ENCODE measurements around the gene ASCL5. TPM values are rescaled to one million over a fixed set of nuclear protein-coding genes. Genes with fewer than 3 reads are reported as not detected.

ASCL5 gene
- total RNA-seq, 1 experiment from 2014 or later, result not detected

DNA sequence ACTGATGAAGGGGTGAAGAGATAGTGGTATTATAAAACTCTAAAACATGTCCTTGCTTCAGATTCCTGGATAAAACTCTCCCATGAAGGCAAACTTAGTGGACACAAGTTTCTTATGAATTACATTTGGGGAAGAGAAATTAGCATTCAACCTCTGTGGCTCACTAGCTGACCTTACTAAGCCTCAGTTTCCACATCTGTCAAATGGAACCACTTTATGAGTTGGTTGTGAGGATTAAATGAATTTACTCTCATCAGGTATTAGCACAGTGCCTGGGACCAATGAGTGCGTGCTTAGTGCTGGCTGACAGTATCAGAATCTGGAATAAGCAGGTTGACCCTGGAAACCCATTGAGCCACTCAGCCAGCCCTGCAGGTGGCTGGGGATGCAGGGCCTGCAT, 17.3 kb downstream of the ASCL5 start:
- DNase-seq (ENCODE audit: low spot score), result no peak
- BruUV-seq (replicated peaks), result no TSS peak
- no peaks in the 10 kb centered on the region for H3K9me3 ChIP-seq (ENCODE audit: low read depth, low read length, poor library complexity, severe bottlenecking)
- no peak overlapping the region for H3K4me3 ChIP-seq (ENCODE audit: low read depth, low read length, poor library complexity, severe bottlenecking)
- H3K36me3 ChIP-seq (ENCODE audit: insufficient read depth, low read length, poor library complexity, severe bottlenecking), result no peaks in the 10 kb centered on the region
- no peak overlapping the region for H3K27ac ChIP-seq (ENCODE audit: low read depth, low read length, poor library complexity, severe bottlenecking)
- ChIA-PET CTCF (no interaction called here), POLR2A (ENCODE audit: low non-redundant PET) (no interaction called here)
- intact Hi-C loops (cut with micrococcal nuclease; ENCODE audit: unreplicated experiment), result loop anchor here (10.0 kb wide), 1 partner anchor 555 kb away; no protein-coding TSS in a partner anchor
- peaks cover 3% of the 10 kb centered on the region for H3K4me1 ChIP-seq (ENCODE audit: insufficient read depth, low read length, poor library complexity, severe bottlenecking)
- no peaks in the 10 kb centered on the region for H3K27me3 ChIP-seq (replicated peaks; ENCODE audit: insufficient read depth, low read depth, low read length, poor library complexity)
- TF ChIP-seq EZH2 (IDR thresholded peaks at IDR 0.05; ENCODE audit: borderline replicate concordance, low read depth, low read length, poor library complexity, severe bottlenecking) (no peak), CTCF (conservative IDR thresholded peaks at IDR 0.05; ENCODE audit: low read depth, low read length) (no peak)

DNA sequence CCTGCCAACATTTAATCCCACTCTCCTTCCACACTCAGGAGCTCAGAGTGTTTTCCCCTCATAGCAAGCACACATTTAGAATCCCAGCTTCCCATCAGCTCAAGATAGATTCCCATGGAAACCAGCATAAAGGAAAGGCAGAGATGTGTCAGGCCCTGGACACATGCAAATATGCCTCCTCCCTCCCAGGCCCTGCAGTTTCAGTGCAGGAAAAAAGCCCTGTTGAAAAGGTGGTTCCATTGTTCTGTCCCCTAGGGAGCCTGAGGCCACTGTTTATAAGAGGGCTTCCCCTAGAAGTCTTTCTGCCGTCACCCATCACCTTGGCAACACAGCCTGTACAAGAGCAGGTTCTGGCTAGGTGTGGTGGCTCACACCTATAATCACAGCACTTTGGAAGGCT, 18.4 kb downstream of the ASCL5 start:
- intact Hi-C loops (cut with micrococcal nuclease; ENCODE audit: unreplicated experiment), result no loop called here
- Histone ChIP-seq H3K4me3 (ENCODE audit: low read depth, low read length, poor library complexity, severe bottlenecking) (no peak overlapping the region), H3K27me3 (replicated peaks; ENCODE audit: insufficient read depth, low read depth, low read length, poor library complexity) (no peaks in the 10 kb centered on the region), H3K27ac (ENCODE audit: low read depth, low read length, poor library complexity, severe bottlenecking) (no peak overlapping the region), H3K4me1 (ENCODE audit: insufficient read depth, low read length, poor library complexity, severe bottlenecking) (no peaks in the 10 kb centered on the region), H3K36me3 (ENCODE audit: insufficient read depth, low read length, poor library complexity, severe bottlenecking) (no peaks in the 10 kb centered on the region), H3K9me3 (ENCODE audit: low read depth, low read length, poor library complexity, severe bottlenecking) (no peaks in the 10 kb centered on the region)
- no peak for DNase-seq (ENCODE audit: low spot score)
- no TSS peak for BruUV-seq (replicated peaks)
- POLR2A ChIA-PET (ENCODE audit: low non-redundant PET), result no interaction called here
- CTCF ChIA-PET, result interaction anchor here (0.6 to 0.7 kb wide), 2 partner anchors 11 to 179 kb away, joined by 3 to 4 read pairs; no protein-coding TSS in a partner anchor
- TF ChIP-seq CTCF (conservative IDR thresholded peaks at IDR 0.05; ENCODE audit: low read depth, low read length), result no peak
- TF ChIP-seq EZH2 (IDR thresholded peaks at IDR 0.05; ENCODE audit: borderline replicate concordance, low read depth, low read length, poor library complexity, severe bottlenecking), result no peak

GRCh38 chr1:201105688-201106087, 21.3 kb downstream of the ASCL5 start:
- no TSS peak for BruUV-seq (replicated peaks)
- DNase-seq (ENCODE audit: low spot score), result no peak
- no peak overlapping the region for H3K4me3 ChIP-seq (ENCODE audit: low read depth, low read length, poor library complexity, severe bottlenecking)
- no peaks in the 10 kb centered on the region for H3K27me3 ChIP-seq (replicated peaks; ENCODE audit: insufficient read depth, low read depth, low read length, poor library complexity)
- no peak for TF ChIP-seq EZH2 (IDR thresholded peaks at IDR 0.05; ENCODE audit: borderline replicate concordance, low read depth, low read length, poor library complexity, severe bottlenecking)
- no peak for TF ChIP-seq CTCF (conservative IDR thresholded peaks at IDR 0.05; ENCODE audit: low read depth, low read length)
- intact Hi-C loops (cut with micrococcal nuclease; ENCODE audit: unreplicated experiment), result no loop called here
- no peak overlapping the region for H3K27ac ChIP-seq (ENCODE audit: low read depth, low read length, poor library complexity, severe bottlenecking)
- H3K9me3 ChIP-seq (ENCODE audit: low read depth, low read length, poor library complexity, severe bottlenecking), result no peaks in the 10 kb centered on the region
- no peaks in the 10 kb centered on the region for H3K4me1 ChIP-seq (ENCODE audit: insufficient read depth, low read length, poor library complexity, severe bottlenecking)
- POLR2A ChIA-PET (ENCODE audit: low non-redundant PET), result no interaction called here
- CTCF ChIA-PET, result no interaction called here
- no peaks in the 10 kb centered on the region for H3K36me3 ChIP-seq (ENCODE audit: insufficient read depth, low read length, poor library complexity, severe bottlenecking)
